PC-3 (cell line): ENCODE measurements around the gene PDZD2.

Experiments used
- CTCF ChIP-seq: fragments of 300-600 bp; sonication (generic); conservative IDR thresholded peaks from 2 replicates; pipeline ENCODE4 v1.5.1; 2017; ENCODE audit warnings: antibody characterized with exemption, low read depth, mild to moderate bottlenecking, low read length
- EZH2 ChIP-seq: fragments of 300-600 bp; sonication (generic); IDR thresholded peaks from one replicate; pipeline ENCODE4 v1.6.1; 2017; ENCODE audit warnings: antibody characterized with exemption, mild to moderate bottlenecking, low read length; ENCODE audit not compliant: unreplicated experiment

- TF ChIP-seq EZH2 (no peak), CTCF (no peak)
These were observed 27.9 kb upstream of the PDZD2 start for GRCh38 chr5:31611002-31611401.
